Measurements from ENCODE around the gene TBXT.
A peak's percentile ranks its signal among the peaks of the same experiment; 100 is the strongest.

Gene TBXT

GRCh38 chr6:166162599-166163342, 4.9 kb downstream of the TBXT start (continued):
- TF ChIP-seq ZXDB (tag by site-specific recombination; IDR thresholded peaks at IDR 0.05): no peak

GRCh38 chr6:166157930-166158617, 9.6 kb downstream of the TBXT start:
- Histone ChIP-seq H3K27ac (ENCODE audit: extremely low read depth, low read depth, low read length) (no peak overlapping the region), H3K4me3 (ENCODE audit: low read depth, low read length) (no peak overlapping the region), H3K4me1 (ENCODE audit: control insufficient read depth, insufficient read depth, low read length) (no peaks in the 10 kb centered on the region), H3K36me3 (ENCODE audit: control insufficient read depth in 2 of 2, insufficient read depth in 1 of 2, low read length in 2 of 2) (no peaks in the 10 kb centered on the region), H3K9me3 (ENCODE audit: control insufficient read depth, insufficient read depth, low read depth, low read length) (no peaks in the 10 kb centered on the region)
- CTCF ChIA-PET: interaction anchor here (0.7 to 7.0 kb wide), 14 partner anchors 8 to 363 kb away, joined by 3 to 69 read pairs (median 4); partner anchors contain the start of gene TBXT
- TF ChIP-seq TRIM28 (IDR thresholded peaks at IDR 0.05; ENCODE audit: borderline replicate concordance, low read length) (no peak), ZNF280C (tag by site-specific recombination; IDR thresholded peaks at IDR 0.05) (no peak), ZNF416 (tag by site-specific recombination; IDR thresholded peaks at IDR 0.05) (no peak), ZNF704 (tag by site-specific recombination; IDR thresholded peaks at IDR 0.05) (no peak), ZNF19 (tag by site-specific recombination; IDR thresholded peaks at IDR 0.05; ENCODE audit: low read depth) (no peak)
- TF ChIP-seq, protein P1, sequence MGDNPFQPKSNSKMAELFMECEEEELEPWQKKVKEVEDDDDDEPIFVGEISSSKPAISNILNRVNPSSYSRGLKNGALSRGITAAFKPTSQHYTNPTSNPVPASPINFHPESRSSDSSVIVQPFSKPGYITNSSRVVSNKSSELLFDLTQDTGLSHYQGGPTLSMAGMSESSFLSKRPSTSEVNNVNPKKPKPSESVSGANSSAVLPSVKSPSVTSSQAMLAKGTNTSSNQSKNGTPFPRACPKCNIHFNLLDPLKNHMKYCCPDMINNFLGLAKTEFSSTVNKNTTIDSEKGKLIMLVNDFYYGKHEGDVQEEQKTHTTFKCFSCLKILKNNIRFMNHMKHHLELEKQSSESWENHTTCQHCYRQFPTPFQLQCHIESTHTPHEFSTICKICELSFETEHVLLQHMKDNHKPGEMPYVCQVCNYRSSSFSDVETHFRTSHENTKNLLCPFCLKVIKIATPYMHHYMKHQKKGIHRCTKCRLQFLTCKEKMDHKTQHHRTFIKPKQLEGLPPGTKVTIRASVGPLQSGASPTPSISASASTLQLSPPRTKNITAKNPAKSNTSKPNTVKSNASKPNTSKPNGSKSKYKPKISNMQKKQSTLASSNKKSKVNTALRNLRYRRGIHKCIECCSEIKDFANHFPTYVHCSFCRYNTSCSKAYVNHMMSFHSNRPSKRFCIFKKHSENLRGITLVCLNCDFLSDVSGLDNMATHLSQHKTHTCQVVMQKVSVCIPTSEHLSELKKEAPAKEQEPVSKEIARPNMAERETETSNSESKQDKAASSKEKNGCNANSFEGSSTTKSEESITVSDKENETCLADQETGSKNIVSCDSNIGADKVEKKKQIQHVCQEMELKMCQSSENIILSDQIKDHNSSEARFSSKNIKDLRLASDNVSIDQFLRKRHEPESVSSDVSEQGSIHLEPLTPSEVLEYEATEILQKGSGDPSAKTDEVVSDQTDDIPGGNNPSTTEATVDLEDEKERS (tag by site-specific recombination; IDR thresholded peaks at IDR 0.05): no peak
- TF ChIP-seq, protein P2, sequence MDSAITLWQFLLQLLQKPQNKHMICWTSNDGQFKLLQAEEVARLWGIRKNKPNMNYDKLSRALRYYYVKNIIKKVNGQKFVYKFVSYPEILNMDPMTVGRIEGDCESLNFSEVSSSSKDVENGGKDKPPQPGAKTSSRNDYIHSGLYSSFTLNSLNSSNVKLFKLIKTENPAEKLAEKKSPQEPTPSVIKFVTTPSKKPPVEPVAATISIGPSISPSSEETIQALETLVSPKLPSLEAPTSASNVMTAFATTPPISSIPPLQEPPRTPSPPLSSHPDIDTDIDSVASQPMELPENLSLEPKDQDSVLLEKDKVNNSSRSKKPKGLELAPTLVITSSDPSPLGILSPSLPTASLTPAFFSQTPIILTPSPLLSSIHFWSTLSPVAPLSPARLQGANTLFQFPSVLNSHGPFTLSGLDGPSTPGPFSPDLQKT (IDR thresholded peaks at IDR 0.05; ENCODE audit: borderline replicate concordance, low read depth, low read length): no peak
- POLR2A ChIA-PET: interaction anchor here (0.5 kb wide), 1 partner anchor 12 kb away, joined by 4 read pairs; no protein-coding TSS in a partner anchor

- H3K36me3 ChIP-seq (ENCODE audit: control insufficient read depth in 2 of 2, insufficient read depth in 1 of 2, low read length in 2 of 2): no peaks in the 10 kb centered on the region
- POLR2A ChIA-PET: interaction anchor here (0.6 to 1.3 kb wide), 2 partner anchors 233 to 244 kb away, joined by 3 read pairs; no protein-coding TSS in a partner anchor
- no peak overlapping the region for H3K4me3 ChIP-seq (ENCODE audit: low read depth, low read length)
- CTCF ChIA-PET: interaction anchor here (0.7 to 7.0 kb wide), 30 partner anchors 9 to 546 kb away, joined by 3 to 69 read pairs (median 3); partner anchors contain the start of gene TBXT
- H3K27ac ChIP-seq (ENCODE audit: extremely low read depth, low read depth, low read length): no peak overlapping the region
- H3K4me1 ChIP-seq (ENCODE audit: control insufficient read depth, insufficient read depth, low read length): no peaks in the 10 kb centered on the region
- H3K9me3 ChIP-seq (ENCODE audit: control insufficient read depth, insufficient read depth, low read depth, low read length): no peaks in the 10 kb centered on the region
- TF ChIP-seq, protein P3, sequence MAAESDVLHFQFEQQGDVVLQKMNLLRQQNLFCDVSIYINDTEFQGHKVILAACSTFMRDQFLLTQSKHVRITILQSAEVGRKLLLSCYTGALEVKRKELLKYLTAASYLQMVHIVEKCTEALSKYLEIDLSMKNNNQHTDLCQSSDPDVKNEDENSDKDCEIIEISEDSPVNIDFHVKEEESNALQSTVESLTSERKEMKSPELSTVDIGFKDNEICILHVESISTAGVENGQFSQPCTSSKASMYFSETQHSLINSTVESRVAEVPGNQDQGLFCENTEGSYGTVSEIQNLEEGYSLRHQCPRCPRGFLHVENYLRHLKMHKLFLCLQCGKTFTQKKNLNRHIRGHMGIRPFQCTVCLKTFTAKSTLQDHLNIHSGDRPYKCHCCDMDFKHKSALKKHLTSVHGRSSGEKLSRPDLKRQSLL (tag by site-specific recombination; IDR thresholded peaks at IDR 0.05): no peak
- TF ChIP-seq ZNF112 (tag by site-specific recombination; IDR thresholded peaks at IDR 0.05) (no peak), ZNF660 (tag by site-specific recombination; IDR thresholded peaks at IDR 0.05) (no peak), GFI1B (tag by site-specific recombination; IDR thresholded peaks at IDR 0.05) (no peak), CTCF (tag by site-specific recombination; IDR thresholded peaks at IDR 0.05) (peak; percentile 27; the same call in 1 of the 2 replicates), ZNF704 (tag by site-specific recombination; IDR thresholded peaks at IDR 0.05) (no peak), ZBTB48 (tag by site-specific recombination; IDR thresholded peaks at IDR 0.05) (no peak), ZNF76 (tag by site-specific recombination; IDR thresholded peaks at IDR 0.05; ENCODE audit: borderline replicate concordance, low read depth) (no peak), SP2 (tag by site-specific recombination; IDR thresholded peaks at IDR 0.05) (no peak), ZNF791 (tag by site-specific recombination; IDR thresholded peaks at IDR 0.05) (no peak), ZSCAN16 (tag by site-specific recombination; IDR thresholded peaks at IDR 0.05) (no peak)
These were observed 10.7 kb downstream of the TBXT start for GRCh38 chr6:166156942-166157341.
